22Rv1 (cell line): ENCODE data around the gene AIRE.

Experiments
- ZFX ChIP-seq: fragments of 450-650 bp; IDR thresholded peaks from 2 replicates; pipeline ENCODE4 v1.6.1; 2017; ENCODE audit warnings: antibody characterized with exemption, borderline replicate concordance
- TF ChIP-seq, protein P1 (sequence below): fragments of 450-650 bp; IDR thresholded peaks from 2 replicates; pipeline ENCODE4 v1.5.1; 2017; ENCODE audit warnings: mild to moderate bottlenecking

DNA sequence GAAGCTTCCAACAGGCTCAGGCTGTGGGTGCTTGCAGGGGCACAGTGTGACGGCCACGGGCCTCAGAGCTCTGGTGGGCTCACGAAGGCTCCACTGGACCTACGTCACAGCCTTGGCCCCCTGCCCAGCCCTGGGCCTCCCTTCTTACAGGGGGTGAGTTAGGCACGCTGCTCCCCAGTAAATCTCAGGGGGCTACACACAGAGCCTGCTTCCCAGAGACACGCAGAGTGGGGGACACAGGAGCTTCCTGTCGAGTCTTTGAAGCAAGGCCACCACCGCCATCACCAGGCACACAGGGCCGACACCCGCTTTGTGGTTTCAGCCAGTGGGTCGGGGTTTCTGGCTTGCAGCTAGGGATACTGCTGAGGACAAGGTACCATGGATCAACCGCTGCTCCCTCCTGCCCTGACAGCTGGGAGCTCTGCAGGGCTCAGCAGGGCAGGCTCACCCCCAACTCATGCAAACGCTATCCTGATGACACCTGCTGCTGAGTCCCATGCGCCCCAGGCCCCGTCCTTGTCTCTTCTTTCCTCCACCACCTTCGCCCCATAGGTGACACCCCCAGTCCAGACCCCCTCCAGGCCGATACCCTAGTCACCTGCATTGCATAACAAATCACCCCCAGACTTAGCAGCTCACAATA, 59.0 kb downstream of the AIRE start:
- TF ChIP-seq, protein P1, sequence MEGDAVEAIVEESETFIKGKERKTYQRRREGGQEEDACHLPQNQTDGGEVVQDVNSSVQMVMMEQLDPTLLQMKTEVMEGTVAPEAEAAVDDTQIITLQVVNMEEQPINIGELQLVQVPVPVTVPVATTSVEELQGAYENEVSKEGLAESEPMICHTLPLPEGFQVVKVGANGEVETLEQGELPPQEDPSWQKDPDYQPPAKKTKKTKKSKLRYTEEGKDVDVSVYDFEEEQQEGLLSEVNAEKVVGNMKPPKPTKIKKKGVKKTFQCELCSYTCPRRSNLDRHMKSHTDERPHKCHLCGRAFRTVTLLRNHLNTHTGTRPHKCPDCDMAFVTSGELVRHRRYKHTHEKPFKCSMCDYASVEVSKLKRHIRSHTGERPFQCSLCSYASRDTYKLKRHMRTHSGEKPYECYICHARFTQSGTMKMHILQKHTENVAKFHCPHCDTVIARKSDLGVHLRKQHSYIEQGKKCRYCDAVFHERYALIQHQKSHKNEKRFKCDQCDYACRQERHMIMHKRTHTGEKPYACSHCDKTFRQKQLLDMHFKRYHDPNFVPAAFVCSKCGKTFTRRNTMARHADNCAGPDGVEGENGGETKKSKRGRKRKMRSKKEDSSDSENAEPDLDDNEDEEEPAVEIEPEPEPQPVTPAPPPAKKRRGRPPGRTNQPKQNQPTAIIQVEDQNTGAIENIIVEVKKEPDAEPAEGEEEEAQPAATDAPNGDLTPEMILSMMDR, result no peak
- TF ChIP-seq ZFX, result no peak
